NCI-H1417 treated with DMSO at 0.1 percent for 48 hours (cell line): Measurements from ENCODE around the gene ZNF200.
"Not testable (repeated sequence)": the region's sequence is repeated elsewhere in the genome, so short reads cannot be mapped to it uniquely, and the experiment has no call there.

ENCODE experiments used
- DNase-seq: peaks from one replicate; lab custom pipeline; 2025; lab: John Stamatoyannopoulos, UW

The ZNF200 gene

DNA sequence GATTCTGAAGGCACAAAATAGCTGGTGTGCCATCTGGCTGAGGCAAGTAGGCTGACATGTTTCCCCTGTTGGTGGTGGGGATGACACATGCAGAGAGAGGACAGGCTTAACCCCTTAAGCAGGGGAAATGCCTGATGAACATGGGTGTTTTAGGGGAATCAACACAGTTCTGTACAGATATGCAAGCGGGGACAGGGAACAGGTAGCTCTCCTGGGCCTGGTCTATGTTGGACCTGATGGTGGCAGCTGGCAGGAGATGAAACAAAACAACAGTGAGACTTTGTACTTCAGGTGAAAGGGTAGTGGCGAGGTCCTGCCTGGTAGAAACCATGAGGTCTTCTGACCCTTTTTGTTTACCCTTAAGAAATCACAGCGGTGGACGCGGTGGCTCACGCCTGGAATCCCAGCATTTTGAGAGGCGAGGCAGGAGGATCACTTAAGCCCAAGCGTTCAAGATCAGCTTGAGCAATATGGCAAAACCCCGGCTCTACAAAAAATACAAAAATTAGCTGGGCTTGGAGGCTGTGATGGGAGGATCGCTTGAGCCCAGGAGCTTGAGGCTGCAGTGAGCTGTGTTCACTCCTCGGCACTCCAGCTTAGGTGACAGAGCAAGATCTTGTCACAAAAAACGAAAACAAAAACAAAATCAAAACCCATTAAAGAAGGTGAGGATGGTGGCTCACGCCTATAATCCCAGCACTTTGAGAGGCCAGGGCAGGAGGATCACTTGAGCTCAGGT lies 36.5 kb downstream of the ZNF200 start:
- DNase-seq: no peak

DNA sequence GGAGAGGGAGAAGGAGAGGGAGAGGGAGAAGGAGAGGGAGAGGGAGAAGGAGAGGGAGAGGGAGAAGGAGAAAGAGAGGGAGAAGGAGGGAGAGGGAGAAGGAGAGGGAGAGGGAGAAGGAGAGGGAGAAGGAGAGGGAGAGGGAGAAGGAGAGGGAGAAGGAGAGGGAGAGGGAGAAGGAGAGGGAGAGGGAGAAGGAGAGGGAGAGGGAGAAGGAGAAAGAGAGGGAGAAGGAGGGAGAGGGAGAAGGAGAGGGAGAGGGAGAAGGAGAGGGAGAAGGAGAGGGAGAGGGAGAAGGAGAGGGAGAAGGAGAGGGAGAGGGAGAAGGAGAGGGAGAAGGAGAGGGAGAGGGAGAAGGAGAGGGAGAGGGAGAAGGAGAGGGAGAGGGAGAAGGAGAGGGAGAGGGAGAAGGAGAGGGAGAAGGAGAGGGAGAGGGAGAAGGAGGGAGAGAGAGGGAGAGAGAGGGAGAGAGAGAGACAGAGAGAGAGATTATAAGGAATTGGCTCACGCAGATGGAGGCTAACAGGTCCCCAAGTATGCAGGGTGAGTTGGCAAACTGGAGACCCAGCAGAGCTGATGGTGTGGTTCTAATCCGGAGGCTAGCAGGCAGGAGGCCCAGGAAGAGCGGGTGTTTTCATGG lies 37.1 kb downstream of the ZNF200 start:
- not testable (repeated sequence) for DNase-seq

DNA sequence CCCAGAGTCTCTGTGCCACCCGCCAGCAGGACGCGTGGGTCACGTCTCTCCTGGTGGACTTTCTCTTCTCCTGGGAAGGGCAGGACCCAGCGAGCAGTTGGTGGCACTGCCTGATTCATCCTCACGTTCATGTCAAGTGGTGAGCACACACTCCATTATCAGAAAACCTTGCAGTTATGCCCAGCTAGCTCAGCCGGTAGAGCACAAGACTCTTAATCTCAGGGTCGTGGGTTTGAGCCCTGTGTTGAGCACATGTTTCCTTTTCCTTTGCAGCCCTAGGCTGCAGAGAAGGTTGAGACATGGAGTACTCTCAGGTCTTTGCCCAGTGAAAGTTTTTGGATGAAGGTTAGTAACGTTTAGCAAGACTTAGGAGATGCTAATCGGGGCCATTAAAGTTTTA lies 39.0 kb downstream of the ZNF200 start:
- DNase-seq: no peak

DNA sequence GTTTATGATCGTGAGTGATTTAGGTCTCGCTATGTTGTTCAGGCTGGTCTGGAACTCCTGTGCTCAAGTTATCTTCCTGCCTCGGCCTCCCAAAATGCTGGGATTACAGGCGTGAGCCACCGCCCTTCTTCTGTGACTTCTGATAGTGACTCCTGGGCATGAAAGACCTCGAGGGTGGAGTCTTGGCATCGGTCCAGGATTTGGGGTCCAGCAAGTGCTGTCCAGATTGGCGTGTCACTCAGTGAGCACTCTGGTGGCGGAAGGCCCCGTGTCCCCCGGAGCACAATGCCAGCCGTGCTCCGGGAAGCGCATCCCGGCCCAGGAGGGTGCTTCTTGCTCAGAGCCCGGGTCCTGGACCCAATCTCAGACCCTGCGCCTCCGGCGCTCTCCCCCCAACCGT lies 40.2 kb downstream of the ZNF200 start:
- no peak for DNase-seq

DNA sequence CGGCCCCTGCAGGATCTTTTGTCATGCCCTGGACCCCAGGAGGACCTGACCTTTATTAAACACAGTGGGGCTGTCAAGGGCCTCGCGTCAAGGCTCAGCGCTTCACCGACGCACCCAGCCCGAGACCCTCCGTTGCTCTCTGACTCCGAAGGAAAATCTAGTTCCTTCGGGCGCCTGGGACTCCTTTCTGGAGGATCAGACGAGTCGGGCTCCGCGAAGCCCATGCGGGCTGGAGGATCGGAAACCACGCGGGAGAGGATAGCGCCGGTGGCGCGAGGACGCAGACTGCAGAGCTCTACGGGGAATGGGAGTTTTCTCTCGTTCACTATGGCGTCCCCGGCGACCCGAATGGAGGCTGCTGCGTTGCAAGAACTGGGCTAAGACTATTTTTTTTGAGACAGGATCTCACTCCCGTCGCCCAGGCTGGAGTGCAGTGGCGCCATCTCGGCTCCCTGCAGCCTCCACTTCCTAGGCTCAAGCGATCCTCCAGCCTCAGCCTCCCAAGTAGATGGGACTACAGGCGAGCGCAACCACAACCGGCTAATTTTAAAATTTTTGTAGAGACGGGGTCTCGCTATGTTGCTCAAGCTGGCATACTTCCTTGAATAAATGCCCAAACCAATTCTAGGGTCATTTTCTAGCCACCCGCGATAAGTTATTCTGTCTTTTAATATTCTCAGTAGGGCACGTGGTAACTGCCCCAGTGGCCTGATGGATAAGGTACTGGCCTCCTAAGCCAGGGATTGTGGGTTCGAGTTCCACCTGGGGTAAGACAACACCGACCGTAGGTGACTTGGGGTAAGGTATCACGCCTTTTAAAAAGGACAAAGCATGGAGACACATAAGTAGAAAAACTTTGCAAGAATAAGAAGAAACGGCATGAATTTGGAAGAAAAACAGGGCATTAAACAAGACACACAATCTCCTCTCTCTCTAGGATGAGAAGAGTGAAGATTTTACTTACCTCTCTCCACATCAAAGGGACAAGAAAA lies 41.4 kb downstream of the ZNF200 start:
- no peak for DNase-seq

DNA sequence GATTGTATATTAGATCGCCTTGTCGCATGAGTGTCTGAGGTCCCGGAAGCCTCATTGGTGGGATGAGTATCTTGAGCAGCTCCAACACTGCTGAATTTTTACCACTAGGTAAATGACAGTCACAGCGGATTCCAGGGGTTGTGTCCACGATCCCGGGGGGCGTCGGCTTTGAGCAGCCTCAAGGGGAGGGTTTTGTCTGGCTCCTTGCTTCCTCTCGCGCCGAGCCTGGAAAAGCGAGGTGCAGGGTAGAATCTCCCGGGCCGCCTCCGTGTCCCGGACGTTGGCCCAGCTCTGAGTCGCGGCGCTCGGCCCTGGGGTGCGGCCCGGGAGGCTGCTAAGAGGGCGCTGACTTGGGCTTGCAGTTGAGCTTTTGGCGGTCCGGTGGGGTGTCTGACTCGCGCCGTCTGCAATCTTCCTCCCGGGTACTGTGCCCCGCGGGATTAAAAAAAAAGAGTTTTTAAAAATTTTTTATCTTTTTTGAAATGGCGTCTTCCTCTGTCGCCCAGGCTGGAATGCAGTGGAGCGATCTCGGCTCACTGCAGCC lies 42.4 kb downstream of the ZNF200 start:
- DNase-seq: no peak

DNA sequence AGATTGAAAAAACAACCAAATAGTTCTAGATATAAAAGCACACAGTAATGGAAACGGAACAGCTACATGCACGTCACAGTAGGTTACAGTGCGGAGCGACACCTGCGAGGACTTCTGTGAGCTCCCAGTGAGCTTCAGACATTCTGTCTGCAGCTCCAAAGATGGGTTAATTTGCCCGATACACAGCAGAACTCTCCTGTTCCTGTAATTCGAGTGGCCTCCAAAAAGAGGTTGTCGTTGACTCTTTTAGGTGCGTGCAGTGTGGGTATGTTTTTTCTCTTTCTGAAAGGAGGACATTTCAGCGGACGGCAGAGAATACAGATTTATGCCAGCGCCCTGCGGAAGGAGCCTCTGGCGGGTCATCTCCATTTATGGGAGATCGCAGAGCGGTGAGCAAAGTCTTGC lies 44.0 kb downstream of the ZNF200 start:
- DNase-seq: no peak

DNA sequence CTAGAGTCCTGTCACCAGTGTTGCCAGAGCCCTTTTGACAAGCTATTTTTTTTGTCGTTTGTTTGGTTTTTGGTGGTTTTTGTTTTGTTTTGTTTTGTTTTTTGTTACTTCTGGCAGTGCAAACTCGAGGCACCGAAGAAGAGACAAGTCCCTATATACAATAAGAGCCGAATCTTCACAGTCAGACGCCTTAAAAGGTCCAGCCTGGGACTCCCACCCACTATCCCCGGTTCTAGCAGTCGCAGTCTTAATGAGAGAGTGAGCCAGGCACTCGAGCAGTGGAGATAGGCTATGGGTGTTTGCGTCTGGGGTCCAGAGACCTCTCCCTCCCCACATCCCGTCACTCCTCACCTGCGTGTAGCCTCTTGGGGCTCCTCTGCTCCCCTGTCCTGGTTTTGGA lies 45.1 kb downstream of the ZNF200 start:
- DNase-seq: no peak

DNA sequence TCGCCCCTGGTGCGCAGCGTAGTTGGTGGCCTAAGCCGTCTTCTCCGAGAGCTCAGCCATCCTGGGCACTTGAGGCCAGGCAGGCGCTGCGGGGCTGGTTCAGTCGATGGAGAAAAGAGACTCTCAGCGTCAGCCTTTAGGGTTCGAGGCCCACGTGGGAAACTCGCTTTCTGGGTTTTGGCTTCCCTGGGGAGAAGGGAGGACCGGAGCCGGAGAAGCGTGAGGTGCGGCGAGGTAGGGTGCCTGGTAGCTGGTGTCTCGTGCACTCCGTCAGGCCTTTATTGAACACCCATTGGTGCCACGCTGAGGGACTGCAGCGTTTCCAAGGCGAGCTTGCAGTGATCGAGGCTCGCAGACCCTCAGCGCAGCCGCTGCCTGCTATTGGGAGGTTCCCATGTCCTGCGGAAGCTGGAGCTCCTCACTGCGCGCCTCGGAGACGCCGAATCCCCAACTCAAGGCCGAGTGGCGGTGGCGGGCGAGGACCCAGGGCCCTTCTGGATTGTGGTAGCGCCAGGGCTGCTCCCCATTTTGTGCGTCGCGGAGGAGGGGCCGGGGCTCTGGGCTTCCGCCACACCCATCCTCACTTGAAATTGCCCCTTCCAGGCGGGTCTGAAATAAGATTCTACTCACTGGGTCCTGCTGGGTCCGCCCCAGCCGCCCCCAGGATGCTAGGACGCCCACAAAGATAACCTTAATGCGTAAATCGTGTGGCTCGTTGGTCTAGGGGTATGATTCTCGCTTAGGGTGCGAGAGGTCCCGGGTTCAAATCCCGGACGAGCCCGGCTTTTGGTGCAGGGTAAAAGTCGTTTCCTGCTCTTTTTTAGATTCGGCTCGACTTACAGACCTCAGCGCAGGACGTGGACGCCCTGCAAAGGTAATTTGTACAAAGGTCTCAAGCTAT lies 45.8 kb downstream of the ZNF200 start:
- DNase-seq: no peak

DNA sequence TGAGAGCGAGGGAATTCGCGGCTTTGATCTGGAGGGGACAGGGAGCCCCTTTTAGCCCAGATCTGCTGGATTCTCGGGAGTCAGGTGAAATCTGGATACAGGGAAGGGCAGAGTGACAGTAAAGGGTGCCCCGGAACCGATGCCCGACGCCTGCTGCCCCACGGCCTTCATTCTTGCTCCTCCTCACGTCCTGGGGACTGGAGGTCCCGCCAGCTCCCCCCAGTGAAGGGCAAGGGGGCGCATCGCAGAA lies 46.4 kb downstream of the ZNF200 start:
- DNase-seq: no peak

DNA sequence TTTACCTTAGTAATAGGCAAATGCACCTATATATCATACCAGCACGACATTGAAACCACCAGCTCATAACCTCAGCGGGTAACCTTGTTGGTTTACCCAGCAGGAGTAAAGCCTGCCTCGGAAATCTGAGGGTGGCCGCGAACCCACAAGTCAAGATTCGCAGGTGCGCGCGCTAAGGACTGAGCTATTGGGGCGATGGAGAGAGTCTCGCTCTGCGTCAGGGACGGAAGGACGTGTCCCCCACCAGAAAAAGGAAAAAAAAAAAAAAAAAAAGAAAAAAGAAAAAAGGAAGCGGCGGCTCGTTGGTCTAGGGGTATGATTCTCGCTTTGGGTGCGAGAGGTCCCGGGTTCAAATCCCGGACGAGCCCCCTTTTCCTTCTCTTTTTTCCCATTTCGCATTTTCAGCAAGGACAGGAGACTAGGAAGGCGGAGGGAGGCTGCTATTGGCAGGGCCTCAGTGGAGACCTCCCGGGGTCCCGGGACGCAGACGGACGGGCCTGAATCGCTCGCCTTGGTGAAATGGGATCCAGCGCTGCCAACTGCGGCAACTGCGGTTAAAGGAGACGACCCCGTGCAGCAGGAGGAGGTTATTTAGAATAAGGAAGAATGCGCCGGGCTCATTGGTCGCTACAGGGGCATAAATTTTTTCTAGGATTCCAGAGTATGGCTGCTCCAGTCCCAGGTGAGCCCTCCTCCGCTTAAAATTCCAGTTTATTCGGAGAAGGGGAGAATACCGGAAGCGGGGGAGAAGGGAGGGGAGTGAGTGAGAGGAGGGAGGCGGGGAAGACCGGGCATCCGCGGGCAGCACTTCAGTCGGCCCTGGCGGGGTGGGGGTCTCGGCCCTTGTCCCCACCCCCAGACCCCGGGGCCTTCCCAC lies 46.9 kb downstream of the ZNF200 start, which contains the start of gene OR1F1:
OR1F1 (plus strand) TSS at position 407 of the 877 bp plus-strand sequence.
- DNase-seq: no peak

DNA sequence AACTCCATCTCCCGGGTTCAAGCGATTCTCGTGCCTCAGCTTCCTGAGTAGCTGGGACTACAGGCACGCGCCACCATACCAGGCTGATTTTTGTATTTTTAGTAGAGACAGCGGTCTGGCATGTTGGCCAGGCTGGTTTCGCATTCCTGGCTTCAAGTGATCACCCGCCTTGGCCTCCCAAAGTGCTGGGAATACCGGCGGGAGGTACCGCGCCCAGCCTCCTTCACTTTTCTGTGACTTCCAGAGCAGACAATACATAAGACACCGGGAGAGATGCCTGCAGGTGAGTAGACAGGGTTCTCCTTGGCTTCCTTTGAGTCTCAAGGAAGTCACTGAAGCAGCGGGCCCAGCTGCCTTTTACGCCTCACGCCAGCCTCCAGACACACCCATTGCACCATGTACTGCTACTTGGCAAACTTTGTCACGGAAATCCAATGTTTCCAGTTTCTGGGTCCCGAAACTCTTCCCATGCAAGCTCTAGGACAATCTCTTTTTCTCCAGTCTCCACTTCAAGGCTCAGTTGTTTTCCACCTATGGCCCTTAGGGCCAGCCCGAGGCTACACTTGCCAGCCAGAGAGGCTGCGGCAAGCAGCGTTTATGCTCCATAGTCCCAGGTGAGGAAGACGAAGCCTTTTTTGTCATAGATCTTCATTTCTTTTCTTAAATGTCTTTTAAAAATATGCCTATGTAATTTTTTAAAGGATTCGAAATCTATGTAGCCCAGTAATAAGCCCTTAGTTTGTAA lies 47.8 kb downstream of the ZNF200 start:
- no peak for DNase-seq

DNA sequence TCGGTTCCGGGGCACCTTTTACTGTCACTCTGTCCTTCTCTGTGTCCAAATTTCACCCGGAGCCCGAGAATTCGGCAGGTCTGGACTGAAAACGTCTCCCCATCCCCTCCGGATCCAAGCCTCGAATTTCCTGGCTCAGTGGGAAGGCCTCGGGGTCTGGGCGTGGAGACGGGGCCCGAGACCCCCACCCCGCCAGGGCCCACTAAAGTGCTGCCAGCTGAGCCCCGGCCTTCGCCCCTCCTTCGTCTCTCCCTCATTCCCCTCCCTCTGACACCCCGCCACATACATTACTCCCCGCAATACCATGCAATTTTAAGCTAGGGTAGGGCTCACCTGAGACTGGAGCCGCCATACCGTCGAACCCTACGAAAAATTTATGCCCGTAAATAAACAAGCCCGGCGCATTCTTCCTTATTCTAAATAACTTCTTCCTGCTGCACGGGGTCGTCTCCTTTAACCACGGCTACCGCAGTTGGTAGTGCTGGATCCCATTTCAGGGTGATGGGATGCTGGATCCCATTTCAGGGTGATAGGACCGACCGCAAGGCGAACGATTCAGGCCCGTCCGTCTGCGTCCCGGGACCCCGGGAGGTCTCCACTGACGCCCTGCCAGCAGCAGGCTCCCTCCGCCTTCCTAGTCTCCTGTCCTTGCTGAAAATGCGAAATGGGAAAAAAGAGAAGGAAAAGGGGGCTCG lies 51.4 kb downstream of the ZNF200 start:
- DNase-seq: no peak

DNA sequence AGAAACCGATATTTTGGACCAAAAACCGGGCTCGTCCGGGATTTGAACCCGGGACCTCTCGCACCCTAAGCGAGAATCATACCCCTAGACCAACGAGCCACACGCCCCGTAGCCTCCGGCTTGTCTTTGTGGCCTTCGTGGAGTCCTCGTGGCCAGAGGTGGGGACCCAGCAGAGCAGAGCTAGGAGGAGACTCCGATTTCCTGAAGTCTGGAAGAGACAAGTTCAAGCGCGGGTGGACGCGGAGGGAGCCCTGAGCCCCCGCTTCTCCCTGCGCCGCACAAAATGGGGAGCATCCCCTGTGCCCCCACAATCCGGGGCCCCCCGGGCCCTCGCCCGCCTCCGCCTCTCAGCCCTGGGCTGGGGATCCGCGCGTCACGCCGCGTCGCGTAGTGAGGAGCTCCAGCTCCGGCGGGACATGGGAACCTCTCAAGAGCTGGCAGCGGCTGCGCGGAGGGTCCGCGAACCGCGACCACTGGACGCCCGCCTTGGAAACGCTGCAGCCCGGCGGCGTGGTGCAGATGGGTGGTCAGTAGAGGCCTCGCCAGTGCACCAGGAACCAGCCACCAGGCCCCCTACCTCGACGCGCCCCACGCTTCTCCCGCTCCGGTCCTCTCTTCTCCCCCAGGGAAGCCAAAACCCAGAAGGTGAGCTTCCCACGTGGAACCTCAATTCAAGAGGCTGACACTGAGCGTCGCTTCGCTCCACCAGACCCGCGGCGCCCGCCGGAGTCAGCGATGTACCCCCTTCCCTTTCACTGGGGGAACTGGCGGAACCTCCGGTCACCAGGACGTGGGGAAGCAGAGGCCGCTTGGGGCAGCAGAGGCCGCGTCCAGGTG lies 52.1 kb downstream of the ZNF200 start:
- no peak for DNase-seq

DNA sequence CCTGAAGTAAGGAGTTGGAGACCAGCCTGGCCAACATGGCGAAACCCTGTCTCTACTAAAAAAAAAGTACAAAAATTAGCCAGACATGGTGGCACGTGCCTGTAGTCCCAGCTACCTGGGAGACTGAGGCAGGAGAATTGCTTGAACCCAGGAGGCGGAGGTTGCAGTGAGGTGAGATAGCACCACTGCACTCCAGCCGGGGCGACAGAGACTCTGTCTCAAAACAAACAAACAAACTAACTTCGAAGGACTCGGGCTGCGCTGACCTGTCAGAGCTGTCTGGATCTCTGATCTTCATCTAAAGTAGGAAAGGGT lies 52.7 kb downstream of the ZNF200 start:
- not testable (repeated sequence) for DNase-seq

DNA sequence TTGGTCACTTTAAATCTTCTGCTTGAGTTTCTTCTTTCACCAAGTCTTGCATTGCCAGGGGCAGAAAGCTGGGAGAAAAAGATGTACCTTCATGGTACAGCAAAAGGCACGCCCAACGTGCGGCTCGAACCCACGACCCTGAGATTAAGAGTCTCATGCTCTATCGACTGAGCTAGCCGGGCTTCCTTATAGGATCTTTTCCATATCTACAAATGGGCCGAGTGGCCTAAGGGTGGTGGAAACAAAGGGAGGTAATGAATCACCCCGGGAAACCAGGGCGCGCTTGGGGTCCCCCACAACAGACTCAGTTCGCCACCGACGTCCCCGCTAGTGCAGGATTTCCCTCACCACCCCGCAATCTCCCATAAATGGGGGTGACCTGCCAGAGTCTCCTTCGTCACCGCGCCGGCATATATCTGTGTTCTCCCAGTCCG lies 54.5 kb downstream of the ZNF200 start:
- DNase-seq: no peak

DNA sequence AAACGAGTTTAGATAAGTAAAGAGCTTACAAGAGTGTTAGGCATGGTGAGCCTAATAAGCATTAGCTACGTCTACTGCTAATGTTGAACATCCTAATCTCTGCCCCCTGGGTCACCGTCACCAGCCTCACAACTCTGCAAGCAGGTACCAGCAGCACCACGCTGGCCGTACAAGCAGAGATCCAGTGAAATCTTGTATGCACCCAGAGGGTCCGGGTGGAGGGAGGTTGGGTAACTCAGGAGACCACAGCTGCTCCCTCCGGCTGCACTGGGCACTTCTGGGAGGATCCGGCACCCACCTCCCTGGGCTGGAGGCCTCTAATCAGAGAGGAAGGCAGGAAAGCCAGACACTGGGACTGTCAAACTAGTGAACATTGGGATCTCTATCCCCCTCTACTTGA lies 55.3 kb downstream of the ZNF200 start:
- DNase-seq: no peak
